ENCODE measurements around the gene ATP6V0D1. TPM values are rescaled to one million over a fixed set of nuclear protein-coding genes. Genes with fewer than 3 reads are reported as not detected.

ATP6V0D1 gene
- total and polyA plus RNA-seq, 4 experiments from 2014 or later: 42.8 to 133 (median 70.9) TPM

DNA sequence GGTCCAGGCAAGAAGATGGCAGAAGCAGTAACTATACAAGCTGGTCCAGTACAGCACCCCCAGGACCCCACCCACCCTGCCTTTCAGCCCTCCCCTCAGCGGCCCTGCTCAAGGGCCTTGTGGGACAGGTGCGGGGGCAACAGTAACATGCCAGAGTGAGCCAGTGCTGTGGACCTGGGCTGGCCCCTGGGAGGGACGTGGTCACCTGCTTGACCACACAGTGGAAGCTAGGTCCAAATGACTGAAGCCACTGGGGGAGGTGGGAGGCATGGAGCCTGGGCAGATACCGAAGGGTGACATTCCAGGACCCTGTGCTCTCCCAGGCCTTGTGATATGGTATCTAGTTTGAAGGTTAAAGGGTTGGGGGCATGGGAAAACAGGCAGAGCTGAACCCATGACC lies 17.3 kb downstream of the ATP6V0D1 start:
- DNase-seq: peak in 1 of 5 donors; percentile 19
- no peak overlapping the region for H3K27ac Mint-ChIP-seq
- H3K4me1 Mint-ChIP-seq: peaks cover 18 to 55% (median 27%) of the 10 kb centered on the region in 4 donors
- peaks cover 5% of the 10 kb centered on the region for H3K36me3 ChIP-seq (ENCODE audit: insufficient read depth, low read length)
- CTCF ChIA-PET (ENCODE audit: partially characterized antibody): interaction anchor here (0.8 kb wide), 1 partner anchor 18 kb away, joined by 3 read pairs; the partner anchor contains the start of gene ATP6V0D1
- peaks cover 0 to 9% of the 10 kb centered on the region in 2 donors for H3K36me3 Mint-ChIP-seq
- no peak overlapping the region for H3K4me3 ChIP-seq (ENCODE audit: low read length in 2 of 2)
- peaks cover 22% of the 10 kb centered on the region for H3K4me1 ChIP-seq (ENCODE audit: insufficient read depth, low read length)
- H3K9me3 Mint-ChIP-seq: no peaks in the 10 kb centered on the region
- POLR2A ChIA-PET (ENCODE audit: partially characterized antibody): no interaction called here
- no peaks in the 10 kb centered on the region for H3K27me3 ChIP-seq (ENCODE audit: insufficient read depth, low read length)
- no peaks in the 10 kb centered on the region for H3K27me3 Mint-ChIP-seq
- H3K4me3 Mint-ChIP-seq: no peak overlapping the region
- intact Hi-C loops (cut with micrococcal nuclease): loop anchor here (2.0 kb wide), 1 partner anchor 485 kb away; no protein-coding TSS in a partner anchor
- H3K27ac ChIP-seq (ENCODE audit: low read depth, low read length): no peak overlapping the region
- H3K9me3 ChIP-seq (ENCODE audit: control insufficient read depth in 1 of 2, low read length in 2 of 2): no peaks in the 10 kb centered on the region

DNA sequence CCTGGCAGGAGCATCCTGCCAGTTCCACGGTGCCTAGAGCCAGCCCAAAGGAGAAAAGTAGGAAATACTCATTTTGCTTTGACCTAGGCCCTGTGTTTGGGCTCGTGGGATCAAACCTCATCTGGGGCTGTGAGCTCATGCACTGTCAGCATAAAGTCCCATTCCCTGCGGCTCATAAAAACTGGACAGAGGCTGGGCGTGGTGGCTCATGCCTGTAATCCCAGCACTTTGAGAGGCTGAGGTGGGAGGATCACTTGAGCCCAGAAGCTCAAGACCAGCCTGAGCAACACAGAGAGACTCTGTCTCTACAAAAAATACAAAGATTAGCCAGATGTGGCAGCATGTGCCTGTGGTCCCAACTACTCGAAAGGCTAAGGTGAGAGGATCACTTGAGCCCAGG lies 17.9 kb downstream of the ATP6V0D1 start:
- Histone ChIP-seq H3K36me3 (ENCODE audit: insufficient read depth, low read length) (peaks cover 5% of the 10 kb centered on the region), H3K4me3 (ENCODE audit: low read length in 2 of 2) (no peak overlapping the region), H3K4me1 (ENCODE audit: insufficient read depth, low read length) (peaks cover 23% of the 10 kb centered on the region), H3K9me3 (ENCODE audit: control insufficient read depth in 1 of 2, low read length in 2 of 2) (no peaks in the 10 kb centered on the region), H3K27me3 (ENCODE audit: insufficient read depth, low read length) (no peaks in the 10 kb centered on the region), H3K27ac (ENCODE audit: low read depth, low read length) (no peak overlapping the region)
- peaks cover 0 to 10% of the 10 kb centered on the region in 2 donors for H3K36me3 Mint-ChIP-seq
- no peak for DNase-seq
- intact Hi-C loops (cut with micrococcal nuclease): no loop called here
- no peaks in the 10 kb centered on the region for H3K9me3 Mint-ChIP-seq
- no peaks in the 10 kb centered on the region for H3K27me3 Mint-ChIP-seq
- CTCF ChIA-PET (ENCODE audit: partially characterized antibody): interaction anchor here (0.8 to 2.1 kb wide), 2 partner anchors 18 to 35 kb away, joined by 3 to 7 read pairs; partner anchors contain the start of gene ATP6V0D1
- H3K27ac Mint-ChIP-seq: no peak overlapping the region
- no peak overlapping the region for H3K4me3 Mint-ChIP-seq
- POLR2A ChIA-PET (ENCODE audit: partially characterized antibody): interaction anchor here (0.6 kb wide), 1 partner anchor 449 kb away, joined by 3 read pairs; no protein-coding TSS in a partner anchor
- H3K4me1 Mint-ChIP-seq: peaks cover 17 to 53% (median 26%) of the 10 kb centered on the region in 4 donors

DNA sequence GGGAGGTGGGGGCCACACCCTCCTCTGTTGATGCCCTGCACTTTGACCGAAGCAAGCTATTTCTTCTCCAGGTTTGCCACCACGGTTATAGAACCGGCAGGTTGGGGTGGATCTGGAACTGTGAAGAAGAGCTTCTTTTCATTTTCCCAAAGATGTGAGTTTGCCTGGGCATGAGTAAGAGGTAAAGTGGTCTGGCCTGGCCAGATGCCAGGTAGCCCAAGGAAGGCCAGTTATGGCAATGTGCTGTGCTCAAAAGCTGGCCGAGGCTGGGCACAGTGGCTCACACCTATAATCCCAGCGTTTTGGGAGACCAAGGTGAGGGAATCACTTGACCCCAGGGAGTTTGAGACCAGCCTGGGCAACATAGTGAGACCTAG lies 18.7 kb downstream of the ATP6V0D1 start:
- no peak overlapping the region for H3K27ac Mint-ChIP-seq
- no peak for DNase-seq
- Histone ChIP-seq H3K27me3 (ENCODE audit: insufficient read depth, low read length) (no peaks in the 10 kb centered on the region), H3K4me1 (ENCODE audit: insufficient read depth, low read length) (peaks cover 23% of the 10 kb centered on the region), H3K27ac (ENCODE audit: low read depth, low read length) (no peak overlapping the region), H3K4me3 (ENCODE audit: low read length in 2 of 2) (no peak overlapping the region), H3K36me3 (ENCODE audit: insufficient read depth, low read length) (peaks cover 5% of the 10 kb centered on the region), H3K9me3 (ENCODE audit: control insufficient read depth in 1 of 2, low read length in 2 of 2) (no peaks in the 10 kb centered on the region)
- peaks cover 13 to 47% (median 22%) of the 10 kb centered on the region in 4 donors for H3K4me1 Mint-ChIP-seq
- ChIA-PET POLR2A (ENCODE audit: partially characterized antibody) (no interaction called here), CTCF (ENCODE audit: partially characterized antibody) (interaction anchor here (1.3 to 2.1 kb wide), 3 partner anchors 14 to 220 kb away, joined by 3 to 7 read pairs (median 4); no protein-coding TSS in a partner anchor)
- intact Hi-C loops (cut with micrococcal nuclease): no loop called here
- H3K27me3 Mint-ChIP-seq: no peaks in the 10 kb centered on the region
- H3K9me3 Mint-ChIP-seq: no peaks in the 10 kb centered on the region
- no peak overlapping the region for H3K4me3 Mint-ChIP-seq
- peaks cover 0 to 10% of the 10 kb centered on the region in 2 donors for H3K36me3 Mint-ChIP-seq

DNA sequence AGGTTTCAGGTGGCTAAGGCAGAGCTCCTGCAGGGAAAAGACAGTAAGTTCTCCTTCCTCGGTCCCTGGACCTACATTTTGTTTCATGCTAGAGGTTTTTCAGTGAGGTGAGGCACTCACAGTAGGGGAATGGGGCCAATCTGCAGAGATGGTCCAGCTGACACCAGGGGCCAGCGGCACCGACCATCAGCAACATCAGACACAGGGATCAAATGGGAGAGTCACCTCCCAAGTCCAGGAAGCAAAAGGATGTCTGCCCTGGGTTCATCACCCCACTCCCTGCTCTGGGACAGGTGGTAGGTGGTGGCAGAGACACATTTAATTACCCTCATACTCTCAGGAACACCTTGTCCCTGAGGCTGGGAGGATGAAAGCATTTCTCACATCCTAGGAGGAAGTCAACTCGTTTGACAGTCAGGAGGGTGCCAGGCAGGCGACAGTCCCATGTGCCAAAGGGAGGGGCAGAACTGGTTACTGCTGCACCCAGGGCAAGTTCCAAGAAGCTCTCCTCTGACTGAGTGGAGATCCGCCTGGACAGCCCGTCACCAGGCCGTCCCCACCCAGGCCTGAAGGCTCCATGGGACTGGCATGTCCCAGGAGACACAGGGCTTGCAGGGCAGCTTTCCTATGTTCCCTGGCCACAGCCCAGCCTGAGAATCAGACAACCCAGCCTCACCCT lies 19.2 kb downstream of the ATP6V0D1 start:
- intact Hi-C loops (cut with micrococcal nuclease): no loop called here
- H3K27me3 Mint-ChIP-seq: no peaks in the 10 kb centered on the region
- H3K36me3 Mint-ChIP-seq: peaks cover 0 to 12% of the 10 kb centered on the region in 2 donors
- Histone ChIP-seq H3K36me3 (ENCODE audit: insufficient read depth, low read length) (peaks cover 5% of the 10 kb centered on the region), H3K9me3 (ENCODE audit: control insufficient read depth in 1 of 2, low read length in 2 of 2) (no peaks in the 10 kb centered on the region), H3K27me3 (ENCODE audit: insufficient read depth, low read length) (no peaks in the 10 kb centered on the region), H3K4me3 (ENCODE audit: low read length in 2 of 2) (no peak overlapping the region), H3K4me1 (ENCODE audit: insufficient read depth, low read length) (peaks cover 23% of the 10 kb centered on the region), H3K27ac (ENCODE audit: low read depth, low read length) (no peak overlapping the region)
- peak in 1 of 5 donors; percentile 19 for DNase-seq
- peaks cover 14 to 48% (median 25%) of the 10 kb centered on the region in 4 donors for H3K4me1 Mint-ChIP-seq
- peak overlapping the region in 3 of 7 donors; percentile 29 to 48 (median 30) for H3K27ac Mint-ChIP-seq
- POLR2A ChIA-PET (ENCODE audit: partially characterized antibody): no interaction called here
- no peaks in the 10 kb centered on the region for H3K9me3 Mint-ChIP-seq
- CTCF ChIA-PET (ENCODE audit: partially characterized antibody): interaction anchor here (0.8 to 2.1 kb wide), 4 partner anchors 14 to 221 kb away, joined by 3 to 7 read pairs (median 4); no protein-coding TSS in a partner anchor
- no peak overlapping the region for H3K4me3 Mint-ChIP-seq

DNA sequence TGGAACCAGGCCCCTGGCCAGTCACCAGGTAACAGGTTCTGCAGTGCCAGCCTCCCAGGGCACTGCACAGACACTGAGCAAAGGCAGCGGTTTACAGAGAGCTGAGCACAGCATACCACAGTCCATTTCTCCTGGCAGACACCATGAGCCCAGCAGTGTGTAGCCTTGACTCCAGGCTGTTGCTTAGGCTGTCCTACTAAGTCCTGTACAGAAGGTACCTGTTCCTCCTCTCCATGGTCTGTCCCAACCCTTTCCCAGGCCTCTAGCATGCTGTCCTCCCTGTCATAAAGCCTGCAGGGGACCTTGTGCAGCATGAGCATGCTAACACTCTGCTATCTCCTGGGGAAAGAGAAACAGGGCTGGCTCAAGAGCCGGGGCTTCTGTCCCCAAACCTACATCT lies 20.0 kb downstream of the ATP6V0D1 start:
- H3K9me3 ChIP-seq (ENCODE audit: control insufficient read depth in 1 of 2, low read length in 2 of 2): no peaks in the 10 kb centered on the region
- Mint-ChIP-seq H3K27me3 (no peaks in the 10 kb centered on the region), H3K4me1 (peaks cover 18 to 48% (median 26%) of the 10 kb centered on the region in 4 donors), H3K36me3 (peaks cover 0 to 15% of the 10 kb centered on the region in 2 donors), H3K9me3 (no peaks in the 10 kb centered on the region), H3K27ac (no peak overlapping the region), H3K4me3 (no peak overlapping the region)
- H3K27me3 ChIP-seq (ENCODE audit: insufficient read depth, low read length): no peaks in the 10 kb centered on the region
- no peak overlapping the region for H3K4me3 ChIP-seq (ENCODE audit: low read length in 2 of 2)
- peaks cover 21% of the 10 kb centered on the region for H3K4me1 ChIP-seq (ENCODE audit: insufficient read depth, low read length)
- H3K27ac ChIP-seq (ENCODE audit: low read depth, low read length): no peak overlapping the region
- ChIA-PET POLR2A (ENCODE audit: partially characterized antibody) (no interaction called here), CTCF (ENCODE audit: partially characterized antibody) (interaction anchor here (0.8 to 2.1 kb wide), 4 partner anchors 13 to 222 kb away, joined by 3 to 7 read pairs (median 4); no protein-coding TSS in a partner anchor)
- H3K36me3 ChIP-seq (ENCODE audit: insufficient read depth, low read length): peaks cover 5% of the 10 kb centered on the region
- intact Hi-C loops (cut with micrococcal nuclease): no loop called here
- peak in 1 of 5 donors; percentile 28 for DNase-seq

DNA sequence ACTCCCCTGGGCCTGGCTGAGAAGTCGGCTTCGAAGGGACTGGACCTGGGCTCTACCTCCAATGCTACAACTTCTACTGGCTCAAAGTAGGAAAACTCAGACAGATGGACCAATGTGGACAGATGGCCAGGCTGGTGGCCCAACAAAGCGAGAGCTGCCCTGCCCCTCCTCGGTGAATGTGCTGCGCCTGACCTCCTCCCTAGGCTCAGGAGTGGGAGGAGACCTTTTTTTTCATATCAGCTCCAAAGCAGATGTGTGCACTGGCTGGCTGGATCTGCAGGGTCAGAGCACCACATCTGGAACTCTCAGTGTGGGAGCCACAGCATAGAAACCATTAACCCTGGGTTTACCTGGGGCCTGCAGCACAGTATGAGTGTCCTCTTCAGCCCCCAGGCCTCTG lies 20.8 kb downstream of the ATP6V0D1 start:
- H3K36me3 ChIP-seq (ENCODE audit: insufficient read depth, low read length): peaks cover 5% of the 10 kb centered on the region
- no peak overlapping the region for H3K4me3 Mint-ChIP-seq

DNA sequence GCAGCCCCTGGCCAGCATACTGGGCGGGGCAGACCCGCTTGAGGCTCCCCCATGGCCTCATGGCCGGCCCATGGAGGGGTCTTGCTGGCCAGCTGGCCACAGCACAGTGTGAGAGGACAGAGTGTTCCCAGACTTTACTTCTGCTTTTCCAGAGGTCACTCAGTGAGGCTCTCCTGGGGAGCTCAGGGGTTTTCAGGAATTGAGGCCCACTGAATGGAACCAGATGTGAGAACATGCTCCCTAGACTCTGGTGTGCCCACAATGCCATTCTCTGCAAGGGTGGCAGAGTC lies 21.2 kb downstream of the ATP6V0D1 start:
- ChIA-PET CTCF (ENCODE audit: partially characterized antibody) (no interaction called here), POLR2A (ENCODE audit: partially characterized antibody) (no interaction called here)
- no peaks in the 10 kb centered on the region for H3K9me3 Mint-ChIP-seq
- peaks cover 5% of the 10 kb centered on the region for H3K36me3 ChIP-seq (ENCODE audit: insufficient read depth, low read length)
- H3K4me1 ChIP-seq (ENCODE audit: insufficient read depth, low read length): peaks cover 12% of the 10 kb centered on the region
- no peak for DNase-seq
- H3K27me3 ChIP-seq (ENCODE audit: insufficient read depth, low read length): no peaks in the 10 kb centered on the region
- H3K27me3 Mint-ChIP-seq: no peaks in the 10 kb centered on the region
- H3K4me3 ChIP-seq (ENCODE audit: low read length in 2 of 2): no peak overlapping the region
- H3K27ac Mint-ChIP-seq: no peak overlapping the region
- peaks cover 13 to 40% (median 24%) of the 10 kb centered on the region in 4 donors for H3K4me1 Mint-ChIP-seq
- intact Hi-C loops (cut with micrococcal nuclease): no loop called here
- H3K4me3 Mint-ChIP-seq: no peak overlapping the region
- no peak overlapping the region for H3K27ac ChIP-seq (ENCODE audit: low read depth, low read length)
- peaks cover 0 to 11% of the 10 kb centered on the region in 2 donors for H3K36me3 Mint-ChIP-seq
- H3K9me3 ChIP-seq (ENCODE audit: control insufficient read depth in 1 of 2, low read length in 2 of 2): no peaks in the 10 kb centered on the region

More for the DNA sequence above, 20.8 kb downstream of the ATP6V0D1 start:
- H3K27me3 Mint-ChIP-seq: no peaks in the 10 kb centered on the region
- ChIA-PET POLR2A (ENCODE audit: partially characterized antibody) (no interaction called here), CTCF (ENCODE audit: partially characterized antibody) (no interaction called here)
- H3K36me3 Mint-ChIP-seq: peaks cover 0 to 11% of the 10 kb centered on the region in 2 donors
- no peak overlapping the region for H3K4me3 ChIP-seq (ENCODE audit: low read length in 2 of 2)
- H3K9me3 ChIP-seq (ENCODE audit: control insufficient read depth in 1 of 2, low read length in 2 of 2): no peaks in the 10 kb centered on the region
- no peak for DNase-seq
- no peaks in the 10 kb centered on the region for H3K9me3 Mint-ChIP-seq
- H3K4me1 ChIP-seq (ENCODE audit: insufficient read depth, low read length): peaks cover 13% of the 10 kb centered on the region
- no peaks in the 10 kb centered on the region for H3K27me3 ChIP-seq (ENCODE audit: insufficient read depth, low read length)
- peak overlapping the region in 1 of 7 donors; percentile 47 for H3K27ac Mint-ChIP-seq
- H3K27ac ChIP-seq (ENCODE audit: low read depth, low read length): no peak overlapping the region
- intact Hi-C loops (cut with micrococcal nuclease): no loop called here
- H3K4me1 Mint-ChIP-seq: peaks cover 13 to 40% (median 24%) of the 10 kb centered on the region in 4 donors
